GM12873 (cell line): ENCODE results near the gene C3AR1.

Experiments used
- TF ChIP-seq, protein P1 (sequence below): IDR thresholded peaks from 2 replicates; pipeline ENCODE4 v1.5.1; 2012; ENCODE audit warnings: low read depth, mild to moderate bottlenecking, moderate library complexity, low read length, control low read depth; ENCODE audit not compliant: insufficient read depth; ENCODE audit errors: missing control alignments

Gene C3AR1

DNA sequence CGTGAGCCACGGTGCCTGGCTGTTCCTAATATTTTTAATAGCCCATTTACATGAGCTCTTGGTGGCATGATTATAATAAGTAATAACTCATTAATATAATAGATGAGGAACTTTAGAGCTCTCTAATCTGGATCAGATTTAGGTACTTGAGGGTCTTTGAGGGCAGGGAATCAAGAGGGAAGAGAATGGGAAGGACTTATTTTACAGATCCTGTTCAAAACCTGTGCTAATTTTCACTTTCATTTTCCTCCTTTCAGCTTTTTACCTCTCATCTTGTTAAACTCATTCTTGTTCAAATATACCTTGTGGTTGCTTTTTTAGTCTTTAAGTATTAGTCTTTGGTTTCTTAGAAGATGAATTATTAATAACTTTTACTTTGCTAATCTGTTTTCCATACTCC lies 21.5 kb upstream of the C3AR1 start:
- TF ChIP-seq, protein P1, sequence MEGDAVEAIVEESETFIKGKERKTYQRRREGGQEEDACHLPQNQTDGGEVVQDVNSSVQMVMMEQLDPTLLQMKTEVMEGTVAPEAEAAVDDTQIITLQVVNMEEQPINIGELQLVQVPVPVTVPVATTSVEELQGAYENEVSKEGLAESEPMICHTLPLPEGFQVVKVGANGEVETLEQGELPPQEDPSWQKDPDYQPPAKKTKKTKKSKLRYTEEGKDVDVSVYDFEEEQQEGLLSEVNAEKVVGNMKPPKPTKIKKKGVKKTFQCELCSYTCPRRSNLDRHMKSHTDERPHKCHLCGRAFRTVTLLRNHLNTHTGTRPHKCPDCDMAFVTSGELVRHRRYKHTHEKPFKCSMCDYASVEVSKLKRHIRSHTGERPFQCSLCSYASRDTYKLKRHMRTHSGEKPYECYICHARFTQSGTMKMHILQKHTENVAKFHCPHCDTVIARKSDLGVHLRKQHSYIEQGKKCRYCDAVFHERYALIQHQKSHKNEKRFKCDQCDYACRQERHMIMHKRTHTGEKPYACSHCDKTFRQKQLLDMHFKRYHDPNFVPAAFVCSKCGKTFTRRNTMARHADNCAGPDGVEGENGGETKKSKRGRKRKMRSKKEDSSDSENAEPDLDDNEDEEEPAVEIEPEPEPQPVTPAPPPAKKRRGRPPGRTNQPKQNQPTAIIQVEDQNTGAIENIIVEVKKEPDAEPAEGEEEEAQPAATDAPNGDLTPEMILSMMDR: no peak

DNA sequence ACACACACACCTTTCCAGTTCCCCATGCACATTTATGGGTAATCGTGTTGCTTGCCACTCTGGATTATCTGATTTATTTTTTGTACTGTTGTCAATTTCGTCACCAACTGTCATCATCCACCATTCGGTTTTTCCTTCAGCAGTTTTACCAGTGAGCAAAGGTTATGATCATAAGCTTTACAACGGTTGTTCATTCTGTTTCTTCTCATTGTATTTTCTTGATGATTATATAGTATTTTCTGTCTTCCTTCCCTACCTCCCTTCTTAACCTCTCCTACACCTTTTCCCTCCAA lies 16.6 kb upstream of the C3AR1 start:
- TF ChIP-seq, protein P1: no peak

DNA sequence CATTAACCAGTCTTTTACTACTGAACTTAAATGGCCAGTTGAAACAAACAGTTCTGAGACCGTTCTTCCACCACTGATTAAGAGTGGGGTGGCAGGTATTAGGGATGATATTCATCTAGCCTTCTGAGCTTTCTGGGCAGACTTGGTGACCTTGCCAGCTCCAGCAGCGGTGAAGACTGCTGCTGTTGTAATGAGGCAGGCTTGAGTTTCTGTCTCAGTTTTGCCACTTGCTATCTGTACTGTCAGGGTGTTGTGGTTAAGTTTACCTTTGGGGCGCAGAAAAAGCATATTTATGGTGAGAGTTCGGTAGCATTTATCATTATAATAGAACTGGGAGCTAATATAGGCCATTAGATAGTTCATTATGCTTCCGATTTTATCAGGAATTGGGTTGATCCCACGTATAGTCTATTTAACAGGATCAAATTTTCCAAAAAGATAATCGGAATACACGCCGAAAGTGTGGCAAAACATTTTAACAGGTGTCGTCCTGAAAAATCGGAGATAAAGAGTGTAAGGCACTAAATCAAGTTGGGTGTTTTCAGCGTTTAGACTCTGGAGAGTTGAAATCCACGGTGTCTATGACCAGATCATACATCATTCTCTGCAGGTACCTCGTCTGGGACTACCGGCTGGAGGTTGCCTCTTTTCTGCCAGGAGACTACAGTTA lies 15.2 kb upstream of the C3AR1 start:
- TF ChIP-seq, protein P1: no peak

DNA sequence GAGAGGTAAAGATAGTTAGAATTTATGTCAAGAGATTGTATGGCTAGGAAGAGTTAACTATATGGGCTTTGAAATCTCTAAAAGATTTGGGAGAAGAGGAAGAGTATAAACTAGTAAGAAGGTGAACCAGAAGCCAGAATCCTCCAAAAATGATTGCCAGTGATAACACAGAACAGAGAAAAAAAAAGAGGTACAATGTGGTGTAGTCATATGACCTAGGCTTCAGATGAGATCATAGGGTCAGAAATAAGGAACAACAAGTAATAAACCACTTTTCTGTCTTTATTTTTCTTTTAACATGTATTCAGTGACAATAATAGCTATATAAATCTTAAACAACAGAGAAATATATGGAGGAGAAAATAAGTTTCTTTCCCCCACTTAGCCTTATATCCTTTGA lies 14.0 kb upstream of the C3AR1 start:
- TF ChIP-seq, protein P1: no peak

- TF ChIP-seq, protein P1: no peak
These were observed 12.8 kb upstream of the C3AR1 start for GRCh38 chr12:8078916-8079315.

DNA sequence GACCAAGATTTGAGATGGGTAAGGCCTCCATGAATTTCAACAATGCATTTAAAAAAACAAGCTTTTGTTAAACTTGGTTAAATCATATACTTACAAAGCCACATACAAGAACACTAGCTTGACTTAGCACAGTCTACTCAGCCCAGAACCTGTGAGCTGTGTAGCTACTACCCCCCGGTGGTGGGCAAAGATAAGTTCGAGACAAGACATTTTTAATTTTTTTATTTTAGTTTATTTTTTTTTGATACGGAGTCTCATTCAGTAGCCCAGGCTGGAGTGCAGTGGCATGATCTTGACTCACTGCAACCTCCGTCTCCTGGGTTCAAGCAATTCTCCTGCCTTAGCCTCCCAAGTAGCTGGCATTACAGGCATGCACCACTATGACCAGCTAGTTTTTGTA lies 12.2 kb upstream of the C3AR1 start:
- TF ChIP-seq, protein P1: peak; percentile 28

DNA sequence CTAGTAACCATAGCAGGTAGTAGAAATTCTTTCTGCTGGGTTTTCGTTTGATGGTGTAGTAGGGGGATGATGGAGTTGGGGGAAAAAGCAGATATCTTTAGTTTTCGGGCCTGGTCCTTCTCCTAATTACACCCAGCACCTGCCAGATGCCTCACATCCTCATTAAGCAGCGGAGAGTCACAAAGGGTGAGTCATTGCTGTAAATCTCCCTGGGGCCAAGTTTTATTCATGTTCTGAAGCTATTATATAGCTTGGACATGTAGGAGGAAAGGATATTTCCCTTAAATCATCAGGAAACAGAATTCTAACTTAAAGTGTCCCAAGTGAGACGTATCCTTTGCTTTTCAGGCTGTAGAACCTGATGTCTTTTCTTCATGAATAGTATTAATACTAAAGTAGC lies 11.0 kb upstream of the C3AR1 start:
- TF ChIP-seq, protein P1: no peak
